GM23338 (cell line): Measurements from ENCODE around the gene UCKL1. TPM values are rescaled to one million over a fixed set of nuclear protein-coding genes. Genes with fewer than 3 reads are reported as not detected.

Experiments
- ATAC-seq: fragments of 200-7000 bp; cut with Tn5 transposase; 3 replicates; pipeline ENCODE4 v1.9.1; 2020
- DNase-seq: peaks from one replicate; pipeline ENCODE4 v3.0.0-alpha.2; 2015; ENCODE audit warnings: low spot score
- H2AFZ ChIP-seq: fragments of 200-600 bp; sonication (generic); 2 replicates; pipeline ENCODE4 v1.8.0; 2016; ENCODE audit warnings: antibody characterized with exemption, mild to moderate bottlenecking, moderate library complexity
- H3F3A ChIP-seq: fragments of 200-600 bp; sonication (generic); replicated peaks from 2 replicates; pipeline ENCODE4 v1.8.0; 2017; ENCODE audit warnings: antibody characterized with exemption, mixed run types, low read depth
- H3K27ac ChIP-seq: fragments of 200-600 bp; sonication (generic); 2 replicates; pipeline ENCODE4 v1.6.1; 2016; ENCODE audit warnings: low read depth
- H3K27me3 ChIP-seq: fragments of 200-600 bp; sonication (generic); 2 replicates; pipeline ENCODE4 v1.8.0; 2016; ENCODE audit warnings: mild to moderate bottlenecking, mixed run types, moderate library complexity; ENCODE audit not compliant: insufficient read depth
- H3K36me3 ChIP-seq: fragments of 200-600 bp; sonication (generic); 2 replicates; pipeline ENCODE4 v1.8.0; 2016; ENCODE audit warnings: mild to moderate bottlenecking; ENCODE audit not compliant: insufficient read depth
- H3K4me1 ChIP-seq: fragments of 200-600 bp; sonication (generic); 2 replicates; pipeline ENCODE4 v1.8.0; 2016; ENCODE audit warnings: mild to moderate bottlenecking, moderate library complexity; ENCODE audit not compliant: insufficient read depth
- H3K4me2 ChIP-seq: fragments of 200-600 bp; sonication (generic); 2 replicates; pipeline ENCODE4 v1.7.1; 2017; ENCODE audit warnings: mixed run types
- H3K4me3 ChIP-seq: fragments of 200-600 bp; sonication (generic); 2 replicates; pipeline ENCODE4 v1.6.1; 2016; ENCODE audit warnings: mixed run types
- H3K79me2 ChIP-seq: fragments of 200-600 bp; sonication (generic); replicated peaks from 2 replicates; pipeline ENCODE4 v1.8.0; 2017; ENCODE audit warnings: mild to moderate bottlenecking; ENCODE audit not compliant: insufficient read depth
- H3K9me2 ChIP-seq: fragments of 200-600 bp; sonication (generic); 2 replicates; pipeline ENCODE4 v1.8.0; 2017; ENCODE audit not compliant: insufficient read depth
- H4K20me1 ChIP-seq: fragments of 200-600 bp; sonication (generic); replicated peaks from 2 replicates; pipeline ENCODE4 v1.8.0; 2017; ENCODE audit warnings: mild to moderate bottlenecking; ENCODE audit not compliant: insufficient read depth
- H3K27ac Mint-ChIP-seq: 2 replicates; pipeline ENCODE4 v1.8.0; 2020; ENCODE audit warnings: inconsistent platforms, mild to moderate bottlenecking, moderate library complexity, mixed read lengths
- H3K27me3 Mint-ChIP-seq: 3 replicates; pipeline ENCODE4 v1.8.0; 2022; ENCODE audit warnings: low read depth, mild to moderate bottlenecking, moderate library complexity, mixed read lengths, inconsistent platforms; ENCODE audit not compliant: insufficient read depth, poor library complexity
- H3K36me3 Mint-ChIP-seq: 3 replicates; pipeline ENCODE4 v1.8.0; 2021; ENCODE audit warnings: low read depth, mild to moderate bottlenecking, inconsistent platforms, moderate library complexity, mixed read lengths
- H3K4me1 Mint-ChIP-seq: 3 replicates; pipeline ENCODE4 v1.8.0; 2020; ENCODE audit warnings: mild to moderate bottlenecking, inconsistent platforms, mixed read lengths
- H3K4me3 Mint-ChIP-seq: 3 replicates; pipeline ENCODE4 v1.8.0; 2021; ENCODE audit warnings: moderate library complexity, mild to moderate bottlenecking, inconsistent platforms, mixed read lengths
- H3K9me3 Mint-ChIP-seq: 3 replicates; pipeline ENCODE4 v1.8.0; 2020; ENCODE audit warnings: moderate library complexity, mild to moderate bottlenecking, inconsistent platforms, mixed read lengths
- CREB1 ChIP-seq: fragments of 250-450 bp; sonication (Bioruptor Pico); IDR thresholded peaks from 2 replicates; pipeline ENCODE4 v1.5.0; 2020; ENCODE audit warnings: low read depth, mild to moderate bottlenecking, moderate library complexity
- ETS1 ChIP-seq: IDR thresholded peaks from 2 replicates; pipeline ENCODE4 v1.6.1; 2016; ENCODE audit warnings: antibody characterized with exemption
- EZH2 ChIP-seq: fragments of 200-600 bp; sonication (generic); IDR thresholded peaks from one replicate; pipeline ENCODE4 v1.8.0; 2017; ENCODE audit warnings: antibody characterized with exemption, mild to moderate bottlenecking, low read depth; ENCODE audit not compliant: unreplicated experiment
- EZH2phosphoT487 ChIP-seq: fragments of 200-600 bp; sonication (generic); IDR thresholded peaks from one replicate; pipeline ENCODE4 v1.8.1; 2018; ENCODE audit warnings: antibody characterized with exemption; ENCODE audit not compliant: unreplicated experiment
- JUNB ChIP-seq: IDR thresholded peaks from one replicate; pipeline ENCODE4 v1.6.1; 2016; ENCODE audit warnings: antibody characterized with exemption; ENCODE audit not compliant: unreplicated experiment
- NANOG ChIP-seq: IDR thresholded peaks from 2 replicates; pipeline ENCODE4 v1.6.1; 2016; ENCODE audit warnings: antibody characterized with exemption, borderline replicate concordance
- POLR2AphosphoS5 ChIP-seq: IDR thresholded peaks from 2 replicates; pipeline ENCODE4 v1.6.1; 2016; ENCODE audit warnings: antibody characterized with exemption, low read depth
- REST ChIP-seq: IDR thresholded peaks from one replicate; pipeline ENCODE4 v1.6.1; 2018; ENCODE audit warnings: antibody characterized with exemption; ENCODE audit not compliant: unreplicated experiment
- STAT1 ChIP-seq: IDR thresholded peaks from one replicate; pipeline ENCODE4 v1.6.1; 2016; ENCODE audit warnings: antibody characterized with exemption; ENCODE audit not compliant: unreplicated experiment
- ZNF114 ChIP-seq: fragments of 250-450 bp; sonication (Bioruptor Pico); IDR thresholded peaks from 2 replicates; pipeline ENCODE4 v1.5.0; 2020; ENCODE audit warnings: mild to moderate bottlenecking, moderate library complexity
- ZNF331 ChIP-seq: fragments of 250-450 bp; sonication (Bioruptor Pico); IDR thresholded peaks from 2 replicates; pipeline ENCODE4 v1.5.0; 2020; ENCODE audit warnings: low read depth, mild to moderate bottlenecking, moderate library complexity
- ZNF462 ChIP-seq: fragments of 250-450 bp; sonication (Bioruptor Pico); IDR thresholded peaks from 2 replicates; pipeline ENCODE4 v1.5.0; 2020; ENCODE audit warnings: mild to moderate bottlenecking, moderate library complexity
- polyA plus RNA-seq: library from polyadenylated mRNA; unstranded; fragments of >200 nt; fragmentation: Nextera tagmentation; extraction: Ambion mirVana; gene quantifications from 2 replicates; pipeline ENCODE4 v1.2.1, GENCODE V29; 2016
- total RNA-seq: library from RNA; depleted of rRNA; stranded (reverse); fragments of >200 nt; shearing (Covaris generic); gene quantifications from 2 replicates; pipeline ENCODE4 v1.2.3, GENCODE V29; 2014
- TF ChIP-seq, protein P1 (sequence below), 2 experiments: fragments of 200-600 bp in 1 of 2; sonication (generic) in 1 of 2; conservative IDR thresholded peaks; 2 replicates each; pipeline versions ENCODE4 v1.5.1 to v1.6.1; 2016 to 2017; ENCODE audit warnings: antibody characterized with exemption in 2 of 2, low read depth in 2 of 2, mild to moderate bottlenecking in 2 of 2, moderate library complexity in 1 of 2

Gene UCKL1
- total and polyA plus RNA-seq, 2 experiments from 2014 or later: 56.8 to 82.5 TPM

DNA sequence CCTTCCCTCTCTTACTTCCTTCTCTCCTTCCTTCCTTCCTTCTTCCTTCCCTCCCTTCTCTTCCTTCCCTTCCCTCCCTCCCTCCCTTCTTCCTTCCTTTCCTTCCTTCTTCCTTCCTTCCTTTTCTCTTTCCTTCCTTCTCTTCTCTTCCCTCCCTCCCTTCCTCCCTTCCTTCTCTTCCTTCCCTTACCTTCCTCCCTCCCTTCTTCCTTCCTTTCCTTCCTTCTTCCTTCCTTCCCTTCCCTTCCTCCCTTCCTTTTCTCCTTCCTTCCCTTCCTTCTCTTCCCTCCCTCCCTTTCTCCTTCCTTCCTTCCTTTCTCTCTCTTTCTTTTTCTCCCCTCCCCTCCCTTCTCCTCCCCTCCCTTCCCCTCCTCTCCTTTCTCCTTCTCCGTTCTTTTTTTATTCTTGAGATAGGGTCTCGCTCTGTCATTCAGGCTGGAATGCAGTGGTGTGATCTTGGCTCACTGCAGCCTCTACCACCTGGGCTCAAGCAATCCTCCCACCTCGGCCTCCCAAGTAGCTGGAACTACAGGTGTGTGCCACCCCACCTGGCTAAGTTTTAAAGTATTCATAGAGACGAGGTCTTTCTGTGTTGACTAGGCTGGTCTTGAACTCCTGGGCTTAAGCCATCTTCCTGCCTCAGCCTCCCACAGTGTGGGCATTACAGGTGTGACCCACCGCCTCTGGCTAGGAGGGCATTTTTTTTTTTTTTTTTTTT lies 14.7 kb upstream of the UCKL1 start:
- Mint-ChIP-seq H3K4me1 (peaks cover 17% of the 10 kb centered on the region), H3K9me3 (no peaks in the 10 kb centered on the region; the same call in 2 of the 3 replicates), H3K27ac (no peak overlapping the region), H3K36me3 (peaks cover 3% of the 10 kb centered on the region; the same call in 2 of the 3 replicates), H3K4me3 (peak overlapping the region; percentile 72), H3K27me3 (peaks cover 22% of the 10 kb centered on the region)
- DNase-seq: no peak
- no peak for ATAC-seq
- no peak overlapping the region for H2AFZ ChIP-seq
- no peak overlapping the region for H3K27ac ChIP-seq
- peaks cover 8% of the 10 kb centered on the region for H3K4me1 ChIP-seq
- H3K36me3 ChIP-seq: no peaks in the 10 kb centered on the region
- peaks cover 12% of the 10 kb centered on the region; the same call in 1 of the 2 replicates for H3F3A ChIP-seq
- no peaks in the 10 kb centered on the region for H3K9me2 ChIP-seq
- peaks cover 9% of the 10 kb centered on the region for H3K79me2 ChIP-seq
- no peak overlapping the region for H3K4me2 ChIP-seq
- H3K4me3 ChIP-seq: peak overlapping the region; percentile 70; the same call in 1 of the 2 replicates
- H4K20me1 ChIP-seq: no peaks in the 10 kb centered on the region
- peaks cover 7% of the 10 kb centered on the region; the same call in 1 of the 2 replicates for H3K27me3 ChIP-seq
- no peak for TF ChIP-seq JUNB
- no peak for TF ChIP-seq ETS1
- no peak for TF ChIP-seq NANOG
- no peak for TF ChIP-seq STAT1
- TF ChIP-seq EZH2phosphoT487: no peak
- no peak for TF ChIP-seq ZNF114 (CRISPR knock-in tag)
- TF ChIP-seq ZNF462 (CRISPR knock-in tag): no peak
- TF ChIP-seq REST: no peak
- no peak for TF ChIP-seq ZNF331 (CRISPR knock-in tag)
- TF ChIP-seq CREB1: no peak
- TF ChIP-seq, protein P1, sequence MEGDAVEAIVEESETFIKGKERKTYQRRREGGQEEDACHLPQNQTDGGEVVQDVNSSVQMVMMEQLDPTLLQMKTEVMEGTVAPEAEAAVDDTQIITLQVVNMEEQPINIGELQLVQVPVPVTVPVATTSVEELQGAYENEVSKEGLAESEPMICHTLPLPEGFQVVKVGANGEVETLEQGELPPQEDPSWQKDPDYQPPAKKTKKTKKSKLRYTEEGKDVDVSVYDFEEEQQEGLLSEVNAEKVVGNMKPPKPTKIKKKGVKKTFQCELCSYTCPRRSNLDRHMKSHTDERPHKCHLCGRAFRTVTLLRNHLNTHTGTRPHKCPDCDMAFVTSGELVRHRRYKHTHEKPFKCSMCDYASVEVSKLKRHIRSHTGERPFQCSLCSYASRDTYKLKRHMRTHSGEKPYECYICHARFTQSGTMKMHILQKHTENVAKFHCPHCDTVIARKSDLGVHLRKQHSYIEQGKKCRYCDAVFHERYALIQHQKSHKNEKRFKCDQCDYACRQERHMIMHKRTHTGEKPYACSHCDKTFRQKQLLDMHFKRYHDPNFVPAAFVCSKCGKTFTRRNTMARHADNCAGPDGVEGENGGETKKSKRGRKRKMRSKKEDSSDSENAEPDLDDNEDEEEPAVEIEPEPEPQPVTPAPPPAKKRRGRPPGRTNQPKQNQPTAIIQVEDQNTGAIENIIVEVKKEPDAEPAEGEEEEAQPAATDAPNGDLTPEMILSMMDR (conservative IDR thresholded peaks at IDR 0.05; ENCODE audit: low read depth in 2 of 2): no peak
- no peak for TF ChIP-seq EZH2
- no peak for TF ChIP-seq POLR2AphosphoS5
